GM23338 (cell line): ENCODE data around the gene ACVRL1. TPM values are rescaled to one million over a fixed set of nuclear protein-coding genes. Genes with fewer than 3 reads are reported as not detected.

Experiments
- ATAC-seq: fragments of 200-7000 bp; cut with Tn5 transposase; 3 replicates; pipeline ENCODE4 v1.9.1; 2020
- DNase-seq: peaks from one replicate; pipeline ENCODE4 v3.0.0-alpha.2; 2015; ENCODE audit warnings: low spot score
- H2AFZ ChIP-seq: fragments of 200-600 bp; sonication (generic); 2 replicates; pipeline ENCODE4 v1.8.0; 2016; ENCODE audit warnings: antibody characterized with exemption, mild to moderate bottlenecking, moderate library complexity
- H3F3A ChIP-seq: fragments of 200-600 bp; sonication (generic); replicated peaks from 2 replicates; pipeline ENCODE4 v1.8.0; 2017; ENCODE audit warnings: antibody characterized with exemption, mixed run types, low read depth
- H3K27ac ChIP-seq: fragments of 200-600 bp; sonication (generic); 2 replicates; pipeline ENCODE4 v1.6.1; 2016; ENCODE audit warnings: low read depth
- H3K27me3 ChIP-seq: fragments of 200-600 bp; sonication (generic); 2 replicates; pipeline ENCODE4 v1.8.0; 2016; ENCODE audit warnings: mild to moderate bottlenecking, mixed run types, moderate library complexity; ENCODE audit not compliant: insufficient read depth
- H3K36me3 ChIP-seq: fragments of 200-600 bp; sonication (generic); 2 replicates; pipeline ENCODE4 v1.8.0; 2016; ENCODE audit warnings: mild to moderate bottlenecking; ENCODE audit not compliant: insufficient read depth
- H3K4me1 ChIP-seq: fragments of 200-600 bp; sonication (generic); 2 replicates; pipeline ENCODE4 v1.8.0; 2016; ENCODE audit warnings: mild to moderate bottlenecking, moderate library complexity; ENCODE audit not compliant: insufficient read depth
- H3K4me2 ChIP-seq: fragments of 200-600 bp; sonication (generic); 2 replicates; pipeline ENCODE4 v1.7.1; 2017; ENCODE audit warnings: mixed run types
- H3K4me3 ChIP-seq: fragments of 200-600 bp; sonication (generic); 2 replicates; pipeline ENCODE4 v1.6.1; 2016; ENCODE audit warnings: mixed run types
- H3K79me2 ChIP-seq: fragments of 200-600 bp; sonication (generic); replicated peaks from 2 replicates; pipeline ENCODE4 v1.8.0; 2017; ENCODE audit warnings: mild to moderate bottlenecking; ENCODE audit not compliant: insufficient read depth
- H3K9me2 ChIP-seq: fragments of 200-600 bp; sonication (generic); 2 replicates; pipeline ENCODE4 v1.8.0; 2017; ENCODE audit not compliant: insufficient read depth
- H4K20me1 ChIP-seq: fragments of 200-600 bp; sonication (generic); replicated peaks from 2 replicates; pipeline ENCODE4 v1.8.0; 2017; ENCODE audit warnings: mild to moderate bottlenecking; ENCODE audit not compliant: insufficient read depth
- H3K27ac Mint-ChIP-seq: 2 replicates; pipeline ENCODE4 v1.8.0; 2020; ENCODE audit warnings: inconsistent platforms, mild to moderate bottlenecking, moderate library complexity, mixed read lengths
- H3K27me3 Mint-ChIP-seq: 3 replicates; pipeline ENCODE4 v1.8.0; 2022; ENCODE audit warnings: low read depth, mild to moderate bottlenecking, moderate library complexity, mixed read lengths, inconsistent platforms; ENCODE audit not compliant: insufficient read depth, poor library complexity
- H3K36me3 Mint-ChIP-seq: 3 replicates; pipeline ENCODE4 v1.8.0; 2021; ENCODE audit warnings: low read depth, mild to moderate bottlenecking, inconsistent platforms, moderate library complexity, mixed read lengths
- H3K4me1 Mint-ChIP-seq: 3 replicates; pipeline ENCODE4 v1.8.0; 2020; ENCODE audit warnings: mild to moderate bottlenecking, inconsistent platforms, mixed read lengths
- H3K4me3 Mint-ChIP-seq: 3 replicates; pipeline ENCODE4 v1.8.0; 2021; ENCODE audit warnings: moderate library complexity, mild to moderate bottlenecking, inconsistent platforms, mixed read lengths
- H3K9me3 Mint-ChIP-seq: 3 replicates; pipeline ENCODE4 v1.8.0; 2020; ENCODE audit warnings: moderate library complexity, mild to moderate bottlenecking, inconsistent platforms, mixed read lengths
- CREB1 ChIP-seq: fragments of 250-450 bp; sonication (Bioruptor Pico); IDR thresholded peaks from 2 replicates; pipeline ENCODE4 v1.5.0; 2020; ENCODE audit warnings: low read depth, mild to moderate bottlenecking, moderate library complexity
- ETS1 ChIP-seq: IDR thresholded peaks from 2 replicates; pipeline ENCODE4 v1.6.1; 2016; ENCODE audit warnings: antibody characterized with exemption
- JUNB ChIP-seq: IDR thresholded peaks from one replicate; pipeline ENCODE4 v1.6.1; 2016; ENCODE audit warnings: antibody characterized with exemption; ENCODE audit not compliant: unreplicated experiment
- NANOG ChIP-seq: IDR thresholded peaks from 2 replicates; pipeline ENCODE4 v1.6.1; 2016; ENCODE audit warnings: antibody characterized with exemption, borderline replicate concordance
- POLR2AphosphoS5 ChIP-seq: IDR thresholded peaks from 2 replicates; pipeline ENCODE4 v1.6.1; 2016; ENCODE audit warnings: antibody characterized with exemption, low read depth
- REST ChIP-seq: IDR thresholded peaks from one replicate; pipeline ENCODE4 v1.6.1; 2018; ENCODE audit warnings: antibody characterized with exemption; ENCODE audit not compliant: unreplicated experiment
- STAT1 ChIP-seq: IDR thresholded peaks from one replicate; pipeline ENCODE4 v1.6.1; 2016; ENCODE audit warnings: antibody characterized with exemption; ENCODE audit not compliant: unreplicated experiment
- ZNF331 ChIP-seq: fragments of 250-450 bp; sonication (Bioruptor Pico); IDR thresholded peaks from 2 replicates; pipeline ENCODE4 v1.5.0; 2020; ENCODE audit warnings: low read depth, mild to moderate bottlenecking, moderate library complexity
- polyA plus RNA-seq: library from polyadenylated mRNA; unstranded; fragments of >200 nt; fragmentation: Nextera tagmentation; extraction: Ambion mirVana; gene quantifications from 2 replicates; pipeline ENCODE4 v1.2.1, GENCODE V29; 2016
- total RNA-seq: library from RNA; depleted of rRNA; stranded (reverse); fragments of >200 nt; shearing (Covaris generic); gene quantifications from 2 replicates; pipeline ENCODE4 v1.2.3, GENCODE V29; 2014
- TF ChIP-seq, protein P1 (sequence below), 2 experiments: fragments of 200-600 bp in 1 of 2; sonication (generic) in 1 of 2; conservative IDR thresholded peaks; 2 replicates each; pipeline versions ENCODE4 v1.5.1 to v1.6.1; 2016 to 2017; ENCODE audit warnings: antibody characterized with exemption in 2 of 2, low read depth in 2 of 2, mild to moderate bottlenecking in 2 of 2, moderate library complexity in 1 of 2
- TF ChIP-seq, protein P2 (sequence below): fragments of 250-450 bp; sonication (Bioruptor Pico); IDR thresholded peaks from 2 replicates; pipeline ENCODE4 v1.5.0; 2020; ENCODE audit warnings: mild to moderate bottlenecking, moderate library complexity

The ACVRL1 gene
- total and polyA plus RNA-seq, 2 experiments from 2014 or later: 0.28 TPM; not detected in 1

DNA sequence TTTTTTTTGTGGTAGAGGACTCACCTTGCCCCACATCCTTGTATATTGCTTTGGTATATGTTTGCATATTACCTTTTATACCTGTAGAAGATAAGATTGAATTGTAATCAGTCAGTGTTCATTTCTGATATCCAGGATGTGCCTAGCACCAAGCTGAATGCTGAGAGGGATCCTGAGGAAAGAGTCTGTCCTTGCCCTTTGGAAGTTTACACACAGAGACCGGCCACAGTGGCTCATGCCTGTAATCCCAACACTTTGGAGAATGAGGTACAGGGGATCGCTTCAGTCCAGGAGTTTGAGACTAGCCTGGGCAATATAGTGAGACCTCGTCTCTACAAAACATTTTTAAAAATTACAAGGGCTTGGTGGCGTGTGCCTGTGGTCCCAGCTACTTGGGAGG lies 52.6 kb downstream of the ACVRL1 start (continued):
- TF ChIP-seq, protein P1, sequence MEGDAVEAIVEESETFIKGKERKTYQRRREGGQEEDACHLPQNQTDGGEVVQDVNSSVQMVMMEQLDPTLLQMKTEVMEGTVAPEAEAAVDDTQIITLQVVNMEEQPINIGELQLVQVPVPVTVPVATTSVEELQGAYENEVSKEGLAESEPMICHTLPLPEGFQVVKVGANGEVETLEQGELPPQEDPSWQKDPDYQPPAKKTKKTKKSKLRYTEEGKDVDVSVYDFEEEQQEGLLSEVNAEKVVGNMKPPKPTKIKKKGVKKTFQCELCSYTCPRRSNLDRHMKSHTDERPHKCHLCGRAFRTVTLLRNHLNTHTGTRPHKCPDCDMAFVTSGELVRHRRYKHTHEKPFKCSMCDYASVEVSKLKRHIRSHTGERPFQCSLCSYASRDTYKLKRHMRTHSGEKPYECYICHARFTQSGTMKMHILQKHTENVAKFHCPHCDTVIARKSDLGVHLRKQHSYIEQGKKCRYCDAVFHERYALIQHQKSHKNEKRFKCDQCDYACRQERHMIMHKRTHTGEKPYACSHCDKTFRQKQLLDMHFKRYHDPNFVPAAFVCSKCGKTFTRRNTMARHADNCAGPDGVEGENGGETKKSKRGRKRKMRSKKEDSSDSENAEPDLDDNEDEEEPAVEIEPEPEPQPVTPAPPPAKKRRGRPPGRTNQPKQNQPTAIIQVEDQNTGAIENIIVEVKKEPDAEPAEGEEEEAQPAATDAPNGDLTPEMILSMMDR (conservative IDR thresholded peaks at IDR 0.05; ENCODE audit: low read depth in 2 of 2): no peak
- TF ChIP-seq ZNF331 (CRISPR knock-in tag): no peak
- TF ChIP-seq NANOG: no peak
- TF ChIP-seq REST: no peak
- no peak for TF ChIP-seq POLR2AphosphoS5
- no peak for TF ChIP-seq JUNB

GRCh38 chr12:51960488-51960887 lies 53.2 kb downstream of the ACVRL1 start:
- Mint-ChIP-seq H3K36me3 (peaks cover 9% of the 10 kb centered on the region), H3K4me1 (peaks cover 2% of the 10 kb centered on the region), H3K27me3 (no peaks in the 10 kb centered on the region), H3K9me3 (no peaks in the 10 kb centered on the region), H3K4me3 (no peak overlapping the region), H3K27ac (no peak overlapping the region)
- Histone ChIP-seq H3K79me2 (peaks cover 35% of the 10 kb centered on the region), H3K4me2 (no peak overlapping the region), H3K27ac (no peak overlapping the region), H4K20me1 (peaks cover 22% of the 10 kb centered on the region), H3F3A (no peaks in the 10 kb centered on the region), H3K4me1 (no peaks in the 10 kb centered on the region), H3K9me2 (no peaks in the 10 kb centered on the region), H3K36me3 (no peaks in the 10 kb centered on the region), H3K27me3 (peaks cover 4% of the 10 kb centered on the region; the same call in 1 of the 2 replicates), H2AFZ (no peak overlapping the region), H3K4me3 (no peak overlapping the region)
- DNase-seq (no peak), ATAC-seq (no peak)
- TF ChIP-seq STAT1: no peak
- no peak for TF ChIP-seq CREB1
- TF ChIP-seq, protein P2, sequence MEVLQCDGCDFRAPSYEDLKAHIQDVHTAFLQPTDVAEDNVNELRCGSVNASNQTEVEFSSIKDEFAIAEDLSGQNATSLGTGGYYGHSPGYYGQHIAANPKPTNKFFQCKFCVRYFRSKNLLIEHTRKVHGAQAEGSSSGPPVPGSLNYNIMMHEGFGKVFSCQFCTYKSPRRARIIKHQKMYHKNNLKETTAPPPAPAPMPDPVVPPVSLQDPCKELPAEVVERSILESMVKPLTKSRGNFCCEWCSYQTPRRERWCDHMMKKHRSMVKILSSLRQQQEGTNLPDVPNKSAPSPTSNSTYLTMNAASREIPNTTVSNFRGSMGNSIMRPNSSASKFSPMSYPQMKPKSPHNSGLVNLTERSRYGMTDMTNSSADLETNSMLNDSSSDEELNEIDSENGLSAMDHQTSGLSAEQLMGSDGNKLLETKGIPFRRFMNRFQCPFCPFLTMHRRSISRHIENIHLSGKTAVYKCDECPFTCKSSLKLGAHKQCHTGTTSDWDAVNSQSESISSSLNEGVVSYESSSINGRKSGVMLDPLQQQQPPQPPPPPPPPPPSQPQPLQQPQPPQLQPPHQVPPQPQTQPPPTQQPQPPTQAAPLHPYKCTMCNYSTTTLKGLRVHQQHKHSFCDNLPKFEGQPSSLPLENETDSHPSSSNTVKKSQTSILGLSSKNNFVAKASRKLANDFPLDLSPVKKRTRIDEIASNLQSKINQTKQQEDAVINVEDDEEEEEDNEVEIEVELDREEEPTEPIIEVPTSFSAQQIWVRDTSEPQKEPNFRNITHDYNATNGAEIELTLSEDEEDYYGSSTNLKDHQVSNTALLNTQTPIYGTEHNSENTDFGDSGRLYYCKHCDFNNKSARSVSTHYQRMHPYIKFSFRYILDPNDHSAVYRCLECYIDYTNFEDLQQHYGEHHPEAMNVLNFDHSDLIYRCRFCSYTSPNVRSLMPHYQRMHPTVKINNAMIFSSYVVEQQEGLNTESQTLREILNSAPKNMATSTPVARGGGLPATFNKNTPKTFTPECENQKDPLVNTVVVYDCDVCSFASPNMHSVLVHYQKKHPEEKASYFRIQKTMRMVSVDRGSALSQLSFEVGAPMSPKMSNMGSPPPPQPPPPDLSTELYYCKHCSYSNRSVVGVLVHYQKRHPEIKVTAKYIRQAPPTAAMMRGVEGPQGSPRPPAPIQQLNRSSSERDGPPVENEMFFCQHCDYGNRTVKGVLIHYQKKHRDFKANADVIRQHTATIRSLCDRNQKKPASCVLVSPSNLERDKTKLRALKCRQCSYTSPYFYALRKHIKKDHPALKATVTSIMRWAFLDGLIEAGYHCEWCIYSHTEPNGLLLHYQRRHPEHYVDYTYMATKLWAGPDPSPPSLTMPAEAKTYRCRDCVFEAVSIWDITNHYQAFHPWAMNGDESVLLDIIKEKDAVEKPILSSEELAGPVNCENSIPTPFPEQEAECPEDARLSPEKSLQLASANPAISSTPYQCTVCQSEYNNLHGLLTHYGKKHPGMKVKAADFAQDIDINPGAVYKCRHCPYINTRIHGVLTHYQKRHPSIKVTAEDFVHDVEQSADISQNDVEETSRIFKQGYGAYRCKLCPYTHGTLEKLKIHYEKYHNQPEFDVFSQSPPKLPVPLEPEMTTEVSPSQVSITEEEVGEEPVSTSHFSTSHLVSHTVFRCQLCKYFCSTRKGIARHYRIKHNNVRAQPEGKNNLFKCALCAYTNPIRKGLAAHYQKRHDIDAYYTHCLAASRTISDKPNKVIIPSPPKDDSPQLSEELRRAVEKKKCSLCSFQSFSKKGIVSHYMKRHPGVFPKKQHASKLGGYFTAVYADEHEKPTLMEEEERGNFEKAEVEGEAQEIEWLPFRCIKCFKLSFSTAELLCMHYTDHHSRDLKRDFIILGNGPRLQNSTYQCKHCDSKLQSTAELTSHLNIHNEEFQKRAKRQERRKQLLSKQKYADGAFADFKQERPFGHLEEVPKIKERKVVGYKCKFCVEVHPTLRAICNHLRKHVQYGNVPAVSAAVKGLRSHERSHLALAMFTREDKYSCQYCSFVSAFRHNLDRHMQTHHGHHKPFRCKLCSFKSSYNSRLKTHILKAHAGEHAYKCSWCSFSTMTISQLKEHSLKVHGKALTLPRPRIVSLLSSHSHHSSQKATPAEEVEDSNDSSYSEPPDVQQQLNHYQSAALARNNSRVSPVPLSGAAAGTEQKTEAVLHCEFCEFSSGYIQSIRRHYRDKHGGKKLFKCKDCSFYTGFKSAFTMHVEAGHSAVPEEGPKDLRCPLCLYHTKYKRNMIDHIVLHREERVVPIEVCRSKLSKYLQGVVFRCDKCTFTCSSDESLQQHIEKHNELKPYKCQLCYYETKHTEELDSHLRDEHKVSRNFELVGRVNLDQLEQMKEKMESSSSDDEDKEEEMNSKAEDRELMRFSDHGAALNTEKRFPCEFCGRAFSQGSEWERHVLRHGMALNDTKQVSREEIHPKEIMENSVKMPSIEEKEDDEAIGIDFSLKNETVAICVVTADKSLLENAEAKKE (CRISPR knock-in tag): no peak
- TF ChIP-seq ETS1: no peak
- TF ChIP-seq NANOG: no peak
- TF ChIP-seq POLR2AphosphoS5: no peak
- TF ChIP-seq, protein P1 (conservative IDR thresholded peaks at IDR 0.05; ENCODE audit: low read depth in 2 of 2): no peak
